ENCODE data around the gene SHROOM4. TPM values are rescaled to one million over a fixed set of nuclear protein-coding genes. Genes with fewer than 3 reads are reported as not detected.
A peak's percentile ranks its signal among the peaks of the same experiment; 100 is the strongest.

Gene SHROOM4
- total RNA-seq, 1 experiment from 2014 or later: 7.1 TPM

DNA sequence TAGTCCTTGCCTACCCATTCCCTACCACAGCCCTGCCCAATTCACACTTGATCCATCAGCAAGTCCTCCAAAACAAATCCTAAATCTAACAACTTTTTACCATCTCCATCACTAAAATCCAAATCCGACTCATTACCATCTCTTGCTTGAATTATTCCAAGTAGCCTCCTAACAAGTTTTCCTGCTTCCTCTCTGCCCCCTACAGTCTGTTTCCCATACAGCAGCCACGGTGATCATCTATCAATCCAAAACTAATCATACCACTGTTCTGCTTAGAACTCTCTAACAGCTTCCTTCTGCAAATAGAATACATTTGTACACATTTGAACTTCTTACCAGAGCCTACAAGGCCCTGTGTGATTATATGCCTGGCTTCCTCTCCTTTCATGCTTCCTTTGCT lies 133.0 kb downstream of the SHROOM4 start:
- ChIA-PET CTCF (interaction anchor here (0.8 to 2.2 kb wide), 6 partner anchors 10 to 766 kb away, joined by 3 to 6 read pairs (median 3); no protein-coding TSS in a partner anchor), POLR2A (no interaction called here)
- H3K27ac Mint-ChIP-seq: no peak overlapping the region
- no peaks in the 10 kb centered on the region for H3K27me3 Mint-ChIP-seq (ENCODE audit: low read depth)
- H3K4me3 Mint-ChIP-seq: no peak overlapping the region
- H3K36me3 Mint-ChIP-seq: no peaks in the 10 kb centered on the region
- no peaks in the 10 kb centered on the region for H3K4me1 Mint-ChIP-seq
- ATAC-seq (no peak), DNase-seq (ENCODE audit: low spot score) (peak; percentile 18)
- TF ChIP-seq NFATC4 (CRISPR knock-in tag; IDR thresholded peaks at IDR 0.05): no peak
- TF ChIP-seq, protein P1, sequence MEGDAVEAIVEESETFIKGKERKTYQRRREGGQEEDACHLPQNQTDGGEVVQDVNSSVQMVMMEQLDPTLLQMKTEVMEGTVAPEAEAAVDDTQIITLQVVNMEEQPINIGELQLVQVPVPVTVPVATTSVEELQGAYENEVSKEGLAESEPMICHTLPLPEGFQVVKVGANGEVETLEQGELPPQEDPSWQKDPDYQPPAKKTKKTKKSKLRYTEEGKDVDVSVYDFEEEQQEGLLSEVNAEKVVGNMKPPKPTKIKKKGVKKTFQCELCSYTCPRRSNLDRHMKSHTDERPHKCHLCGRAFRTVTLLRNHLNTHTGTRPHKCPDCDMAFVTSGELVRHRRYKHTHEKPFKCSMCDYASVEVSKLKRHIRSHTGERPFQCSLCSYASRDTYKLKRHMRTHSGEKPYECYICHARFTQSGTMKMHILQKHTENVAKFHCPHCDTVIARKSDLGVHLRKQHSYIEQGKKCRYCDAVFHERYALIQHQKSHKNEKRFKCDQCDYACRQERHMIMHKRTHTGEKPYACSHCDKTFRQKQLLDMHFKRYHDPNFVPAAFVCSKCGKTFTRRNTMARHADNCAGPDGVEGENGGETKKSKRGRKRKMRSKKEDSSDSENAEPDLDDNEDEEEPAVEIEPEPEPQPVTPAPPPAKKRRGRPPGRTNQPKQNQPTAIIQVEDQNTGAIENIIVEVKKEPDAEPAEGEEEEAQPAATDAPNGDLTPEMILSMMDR (IDR thresholded peaks at IDR 0.05): peak; percentile 23; the same call in 1 of the 2 replicates
- H3K9me3 Mint-ChIP-seq: no peaks in the 10 kb centered on the region

DNA sequence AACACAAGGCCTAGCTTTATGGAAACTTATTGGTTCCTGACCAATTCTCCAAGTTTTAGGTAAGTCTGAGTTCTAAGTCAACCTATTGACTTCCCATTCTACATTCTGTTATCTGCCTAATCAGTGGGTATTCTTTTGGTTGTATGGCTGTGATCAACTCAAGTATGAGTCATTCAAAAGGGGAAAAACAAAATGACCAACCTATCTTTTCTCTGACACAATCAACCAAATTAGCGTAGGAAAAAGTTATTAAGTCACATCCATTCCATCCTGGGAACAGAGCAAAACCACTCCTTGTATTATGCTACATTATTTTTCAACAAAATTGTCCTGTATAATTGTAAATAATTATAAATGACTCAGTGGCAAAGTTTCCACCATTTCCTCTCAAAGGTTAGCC lies 136.2 kb downstream of the SHROOM4 start:
- DNase-seq (ENCODE audit: low spot score): no peak
- TF ChIP-seq, protein P2, sequence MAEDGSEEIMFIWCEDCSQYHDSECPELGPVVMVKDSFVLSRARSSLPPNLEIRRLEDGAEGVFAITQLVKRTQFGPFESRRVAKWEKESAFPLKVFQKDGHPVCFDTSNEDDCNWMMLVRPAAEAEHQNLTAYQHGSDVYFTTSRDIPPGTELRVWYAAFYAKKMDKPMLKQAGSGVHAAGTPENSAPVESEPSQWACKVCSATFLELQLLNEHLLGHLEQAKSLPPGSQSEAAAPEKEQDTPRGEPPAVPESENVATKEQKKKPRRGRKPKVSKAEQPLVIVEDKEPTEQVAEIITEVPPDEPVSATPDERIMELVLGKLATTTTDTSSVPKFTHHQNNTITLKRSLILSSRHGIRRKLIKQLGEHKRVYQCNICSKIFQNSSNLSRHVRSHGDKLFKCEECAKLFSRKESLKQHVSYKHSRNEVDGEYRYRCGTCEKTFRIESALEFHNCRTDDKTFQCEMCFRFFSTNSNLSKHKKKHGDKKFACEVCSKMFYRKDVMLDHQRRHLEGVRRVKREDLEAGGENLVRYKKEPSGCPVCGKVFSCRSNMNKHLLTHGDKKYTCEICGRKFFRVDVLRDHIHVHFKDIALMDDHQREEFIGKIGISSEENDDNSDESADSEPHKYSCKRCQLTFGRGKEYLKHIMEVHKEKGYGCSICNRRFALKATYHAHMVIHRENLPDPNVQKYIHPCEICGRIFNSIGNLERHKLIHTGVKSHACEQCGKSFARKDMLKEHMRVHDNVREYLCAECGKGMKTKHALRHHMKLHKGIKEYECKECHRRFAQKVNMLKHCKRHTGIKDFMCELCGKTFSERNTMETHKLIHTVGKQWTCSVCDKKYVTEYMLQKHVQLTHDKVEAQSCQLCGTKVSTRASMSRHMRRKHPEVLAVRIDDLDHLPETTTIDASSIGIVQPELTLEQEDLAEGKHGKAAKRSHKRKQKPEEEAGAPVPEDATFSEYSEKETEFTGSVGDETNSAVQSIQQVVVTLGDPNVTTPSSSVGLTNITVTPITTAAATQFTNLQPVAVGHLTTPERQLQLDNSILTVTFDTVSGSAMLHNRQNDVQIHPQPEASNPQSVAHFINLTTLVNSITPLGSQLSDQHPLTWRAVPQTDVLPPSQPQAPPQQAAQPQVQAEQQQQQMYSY (CRISPR knock-in tag; IDR thresholded peaks at IDR 0.05): no peak
- TF ChIP-seq, protein P3, sequence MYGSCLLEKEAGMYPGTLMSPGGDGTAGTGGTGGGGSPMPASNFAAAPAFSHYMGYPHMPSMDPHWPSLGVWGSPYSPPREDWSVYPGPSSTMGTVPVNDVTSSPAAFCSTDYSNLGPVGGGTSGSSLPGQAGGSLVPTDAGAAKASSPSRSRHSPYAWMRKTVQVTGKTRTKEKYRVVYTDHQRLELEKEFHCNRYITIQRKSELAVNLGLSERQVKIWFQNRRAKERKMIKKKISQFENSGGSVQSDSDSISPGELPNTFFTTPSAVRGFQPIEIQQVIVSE (CRISPR knock-in tag; IDR thresholded peaks at IDR 0.05; ENCODE audit: borderline replicate concordance): no peak
- CTCF ChIA-PET: no interaction called here
- Mint-ChIP-seq H3K27ac (no peak overlapping the region), H3K4me1 (no peaks in the 10 kb centered on the region), H3K4me3 (no peak overlapping the region), H3K36me3 (no peaks in the 10 kb centered on the region), H3K27me3 (ENCODE audit: low read depth) (no peaks in the 10 kb centered on the region), H3K9me3 (no peaks in the 10 kb centered on the region)
- POLR2A ChIA-PET: no interaction called here
- no peak for ATAC-seq

DNA sequence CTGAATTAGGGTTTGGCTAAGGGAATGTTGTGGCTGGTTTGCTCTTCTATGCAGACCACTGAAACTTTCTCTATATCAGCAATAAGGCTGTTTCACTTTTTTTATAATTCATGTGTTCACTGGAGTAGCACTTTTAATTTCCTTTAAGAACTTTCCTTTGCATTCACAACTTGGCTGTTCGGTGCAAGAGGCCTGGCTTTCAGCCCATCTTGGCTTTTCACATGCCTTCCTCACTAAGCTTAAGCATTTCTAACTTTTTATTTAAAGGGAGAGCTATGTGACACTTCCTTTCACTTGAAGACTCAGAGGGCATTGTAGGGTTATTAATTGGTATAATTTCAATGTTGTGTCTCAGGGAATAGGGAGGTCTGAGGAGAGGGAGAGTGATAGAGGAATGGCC lies 142.3 kb downstream of the SHROOM4 start:
- DNase-seq (ENCODE audit: low spot score) (no peak), ATAC-seq (no peak)
- TF ChIP-seq FOXK1 (CRISPR knock-in tag; IDR thresholded peaks at IDR 0.05): no peak
- no peak for TF ChIP-seq NFATC4 (CRISPR knock-in tag; IDR thresholded peaks at IDR 0.05)
- TF ChIP-seq, protein P4, sequence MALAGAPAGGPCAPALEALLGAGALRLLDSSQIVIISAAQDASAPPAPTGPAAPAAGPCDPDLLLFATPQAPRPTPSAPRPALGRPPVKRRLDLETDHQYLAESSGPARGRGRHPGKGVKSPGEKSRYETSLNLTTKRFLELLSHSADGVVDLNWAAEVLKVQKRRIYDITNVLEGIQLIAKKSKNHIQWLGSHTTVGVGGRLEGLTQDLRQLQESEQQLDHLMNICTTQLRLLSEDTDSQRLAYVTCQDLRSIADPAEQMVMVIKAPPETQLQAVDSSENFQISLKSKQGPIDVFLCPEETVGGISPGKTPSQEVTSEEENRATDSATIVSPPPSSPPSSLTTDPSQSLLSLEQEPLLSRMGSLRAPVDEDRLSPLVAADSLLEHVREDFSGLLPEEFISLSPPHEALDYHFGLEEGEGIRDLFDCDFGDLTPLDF (CRISPR knock-in tag; IDR thresholded peaks at IDR 0.05): no peak
- TF ChIP-seq, protein P5, sequence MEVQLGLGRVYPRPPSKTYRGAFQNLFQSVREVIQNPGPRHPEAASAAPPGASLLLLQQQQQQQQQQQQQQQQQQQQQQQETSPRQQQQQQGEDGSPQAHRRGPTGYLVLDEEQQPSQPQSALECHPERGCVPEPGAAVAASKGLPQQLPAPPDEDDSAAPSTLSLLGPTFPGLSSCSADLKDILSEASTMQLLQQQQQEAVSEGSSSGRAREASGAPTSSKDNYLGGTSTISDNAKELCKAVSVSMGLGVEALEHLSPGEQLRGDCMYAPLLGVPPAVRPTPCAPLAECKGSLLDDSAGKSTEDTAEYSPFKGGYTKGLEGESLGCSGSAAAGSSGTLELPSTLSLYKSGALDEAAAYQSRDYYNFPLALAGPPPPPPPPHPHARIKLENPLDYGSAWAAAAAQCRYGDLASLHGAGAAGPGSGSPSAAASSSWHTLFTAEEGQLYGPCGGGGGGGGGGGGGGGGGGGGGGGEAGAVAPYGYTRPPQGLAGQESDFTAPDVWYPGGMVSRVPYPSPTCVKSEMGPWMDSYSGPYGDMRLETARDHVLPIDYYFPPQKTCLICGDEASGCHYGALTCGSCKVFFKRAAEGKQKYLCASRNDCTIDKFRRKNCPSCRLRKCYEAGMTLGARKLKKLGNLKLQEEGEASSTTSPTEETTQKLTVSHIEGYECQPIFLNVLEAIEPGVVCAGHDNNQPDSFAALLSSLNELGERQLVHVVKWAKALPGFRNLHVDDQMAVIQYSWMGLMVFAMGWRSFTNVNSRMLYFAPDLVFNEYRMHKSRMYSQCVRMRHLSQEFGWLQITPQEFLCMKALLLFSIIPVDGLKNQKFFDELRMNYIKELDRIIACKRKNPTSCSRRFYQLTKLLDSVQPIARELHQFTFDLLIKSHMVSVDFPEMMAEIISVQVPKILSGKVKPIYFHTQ (CRISPR knock-in tag; IDR thresholded peaks at IDR 0.05): no peak
- no peak for TF ChIP-seq OVOL2 (CRISPR knock-in tag; IDR thresholded peaks at IDR 0.05; ENCODE audit: borderline replicate concordance)
- no peak for TF ChIP-seq JUN (CRISPR knock-in tag; IDR thresholded peaks at IDR 0.05)
- H3K4me3 Mint-ChIP-seq: no peak overlapping the region
- no peaks in the 10 kb centered on the region for H3K4me1 Mint-ChIP-seq
- H3K36me3 Mint-ChIP-seq: no peaks in the 10 kb centered on the region
- POLR2A ChIA-PET: no interaction called here
- H3K27ac Mint-ChIP-seq: no peak overlapping the region
- H3K27me3 Mint-ChIP-seq (ENCODE audit: low read depth): no peaks in the 10 kb centered on the region
- CTCF ChIA-PET: interaction anchor here (0.6 kb wide), 1 partner anchor 192 kb away, joined by 3 read pairs; no protein-coding TSS in a partner anchor
- no peaks in the 10 kb centered on the region for H3K9me3 Mint-ChIP-seq

Measured in WTC11 (cell line).